Measurements from ENCODE around the gene KIF1B.
A peak's percentile ranks its signal among the peaks of the same experiment; 100 is the strongest.

The KIF1B gene

GRCh38 chr1:10265900-10266299 is 55.5 kb downstream of the KIF1B start:
- H3K4me2 ChIP-seq (ENCODE audit: insufficient read depth, low read length): no peak overlapping the region
- H3K79me2 ChIP-seq (ENCODE audit: insufficient read depth, low read length): no peaks in the 10 kb centered on the region
- H3K9ac ChIP-seq (ENCODE audit: low read depth, low read length): no peak overlapping the region
- ATAC-seq (ENCODE audit: insufficient read depth, low read depth): no peak
- DNase-seq: no peak
- H2AFZ ChIP-seq (ENCODE audit: low read depth, low read length): no peak overlapping the region
- no peak overlapping the region for H3K4me3 ChIP-seq (ENCODE audit: low read depth in 1 of 2, low read length in 2 of 2)
- no peaks in the 10 kb centered on the region for H3K27me3 ChIP-seq (ENCODE audit: insufficient read depth, low read length, poor library complexity)
- H3K36me3 ChIP-seq (ENCODE audit: insufficient read depth, low read length): peaks cover 2% of the 10 kb centered on the region; the same call in 1 of the 2 replicates
- H3K4me1 ChIP-seq (ENCODE audit: insufficient read depth, low read length): no peaks in the 10 kb centered on the region; the same call in none of the 2 replicates
- H3K9me3 ChIP-seq (ENCODE audit: insufficient read depth, low read length, severe bottlenecking): no peaks in the 10 kb centered on the region
- H3K27ac ChIP-seq (ENCODE audit: low read length): no peak overlapping the region
- H4K20me1 ChIP-seq (ENCODE audit: insufficient read depth, low read length): no peaks in the 10 kb centered on the region
- TF ChIP-seq EZH2 (IDR thresholded peaks at IDR 0.05; ENCODE audit: borderline replicate concordance, low read depth, low read length, severe bottlenecking): no peak
- TF ChIP-seq CTCF (IDR thresholded peaks at IDR 0.05; ENCODE audit: borderline replicate concordance, extremely low read depth, low read length, poor library complexity, severe bottlenecking): no peak

GRCh38 chr1:10267319-10267718 is 56.9 kb downstream of the KIF1B start:
- no peak for ATAC-seq (ENCODE audit: insufficient read depth, low read depth)
- H3K36me3 ChIP-seq (ENCODE audit: insufficient read depth, low read length): 0 out of 2 replicates have a peak, but pooled peaks cover 2% of the 10 kb centered on the region

DNA sequence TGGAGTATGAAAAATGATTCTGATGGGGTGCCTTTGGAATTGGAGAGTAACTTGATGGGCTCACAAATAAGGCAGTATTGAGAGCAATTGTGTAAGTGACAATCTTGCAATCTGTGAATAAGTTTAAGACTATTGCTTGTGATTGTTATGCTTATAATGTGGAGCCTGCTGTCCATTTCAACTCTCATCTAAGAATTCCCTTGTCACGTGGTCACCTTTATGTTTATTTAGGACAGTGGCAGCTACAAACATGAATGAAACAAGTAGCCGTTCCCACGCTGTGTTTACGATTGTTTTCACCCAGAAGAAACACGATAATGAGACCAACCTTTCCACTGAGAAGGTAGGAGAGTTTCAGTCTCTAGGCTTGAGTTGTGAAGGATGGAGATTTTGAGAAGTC is 57.6 kb downstream of the KIF1B start:
- DNase-seq (no peak), ATAC-seq (ENCODE audit: insufficient read depth, low read depth) (no peak)
- Histone ChIP-seq H3K27ac (ENCODE audit: low read length) (no peak overlapping the region), H3K9me3 (ENCODE audit: insufficient read depth, low read length, severe bottlenecking) (no peaks in the 10 kb centered on the region), H3K27me3 (ENCODE audit: insufficient read depth, low read length, poor library complexity) (no peaks in the 10 kb centered on the region), H3K36me3 (ENCODE audit: insufficient read depth, low read length) (0 out of 2 replicates have a peak, but pooled peaks cover under 1% of the 10 kb centered on the region), H3K4me2 (ENCODE audit: insufficient read depth, low read length) (no peak overlapping the region), H4K20me1 (ENCODE audit: insufficient read depth, low read length) (no peaks in the 10 kb centered on the region), H3K9ac (ENCODE audit: low read depth, low read length) (no peak overlapping the region), H2AFZ (ENCODE audit: low read depth, low read length) (no peak overlapping the region), H3K4me1 (ENCODE audit: insufficient read depth, low read length) (peaks cover 7% of the 10 kb centered on the region), H3K4me3 (ENCODE audit: low read depth in 1 of 2, low read length in 2 of 2) (no peak overlapping the region), H3K79me2 (ENCODE audit: insufficient read depth, low read length) (no peaks in the 10 kb centered on the region)
- no peak for TF ChIP-seq CTCF (IDR thresholded peaks at IDR 0.05; ENCODE audit: borderline replicate concordance, extremely low read depth, low read length, poor library complexity, severe bottlenecking)
- no peak for TF ChIP-seq EZH2 (IDR thresholded peaks at IDR 0.05; ENCODE audit: borderline replicate concordance, low read depth, low read length, severe bottlenecking)

More at GRCh38 chr1:10267319-10267718, 56.9 kb downstream of the KIF1B start:
- peaks cover 7% of the 10 kb centered on the region for H3K4me1 ChIP-seq (ENCODE audit: insufficient read depth, low read length)
- H4K20me1 ChIP-seq (ENCODE audit: insufficient read depth, low read length): no peaks in the 10 kb centered on the region
- H2AFZ ChIP-seq (ENCODE audit: low read depth, low read length): no peak overlapping the region
- no peak overlapping the region for H3K27ac ChIP-seq (ENCODE audit: low read length)
- TF ChIP-seq CTCF (IDR thresholded peaks at IDR 0.05; ENCODE audit: borderline replicate concordance, extremely low read depth, low read length, poor library complexity, severe bottlenecking) (no peak), EZH2 (IDR thresholded peaks at IDR 0.05; ENCODE audit: borderline replicate concordance, low read depth, low read length, severe bottlenecking) (no peak)
- no peak overlapping the region for H3K4me3 ChIP-seq (ENCODE audit: low read depth in 1 of 2, low read length in 2 of 2)
- H3K9me3 ChIP-seq (ENCODE audit: insufficient read depth, low read length, severe bottlenecking): no peaks in the 10 kb centered on the region
- no peak overlapping the region for H3K4me2 ChIP-seq (ENCODE audit: insufficient read depth, low read length)
- H3K27me3 ChIP-seq (ENCODE audit: insufficient read depth, low read length, poor library complexity): no peaks in the 10 kb centered on the region
- H3K9ac ChIP-seq (ENCODE audit: low read depth, low read length): no peak overlapping the region
- no peak for DNase-seq
- H3K79me2 ChIP-seq (ENCODE audit: insufficient read depth, low read length): no peaks in the 10 kb centered on the region

DNA sequence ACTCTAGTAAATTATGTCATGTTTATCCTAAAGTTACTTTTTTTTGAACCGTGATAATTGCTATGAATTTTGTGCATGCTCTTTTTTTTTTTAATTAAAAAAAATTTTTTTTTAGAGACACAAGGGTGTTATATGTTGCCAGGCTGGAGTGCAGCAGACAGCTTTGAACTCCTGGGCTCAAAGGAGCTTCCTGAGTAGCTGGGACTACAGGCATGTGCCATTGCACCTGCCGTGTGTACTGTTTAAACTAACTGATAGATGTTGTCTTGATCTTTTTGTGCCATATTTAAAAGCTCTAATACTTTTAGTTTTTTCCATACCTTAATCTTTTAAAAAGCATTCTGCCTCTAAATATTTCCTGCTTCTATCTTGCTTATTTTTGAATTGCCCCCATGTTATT is 60.7 kb downstream of the KIF1B start:
- no peaks in the 10 kb centered on the region for H3K27me3 ChIP-seq (ENCODE audit: insufficient read depth, low read length, poor library complexity)
- no peak overlapping the region for H3K4me2 ChIP-seq (ENCODE audit: insufficient read depth, low read length)
- H3K27ac ChIP-seq (ENCODE audit: low read length): no peak overlapping the region
- no peak overlapping the region for H3K9ac ChIP-seq (ENCODE audit: low read depth, low read length)
- H3K4me1 ChIP-seq (ENCODE audit: insufficient read depth, low read length): peaks cover 7% of the 10 kb centered on the region
- H3K4me3 ChIP-seq (ENCODE audit: low read depth in 1 of 2, low read length in 2 of 2): no peak overlapping the region
- DNase-seq (peak; percentile 54), ATAC-seq (ENCODE audit: insufficient read depth, low read depth) (peak; percentile 90)
- H4K20me1 ChIP-seq (ENCODE audit: insufficient read depth, low read length): no peaks in the 10 kb centered on the region
- no peaks in the 10 kb centered on the region for H3K9me3 ChIP-seq (ENCODE audit: insufficient read depth, low read length, severe bottlenecking)
- TF ChIP-seq CTCF (IDR thresholded peaks at IDR 0.05; ENCODE audit: borderline replicate concordance, extremely low read depth, low read length, poor library complexity, severe bottlenecking) (no peak), EZH2 (IDR thresholded peaks at IDR 0.05; ENCODE audit: borderline replicate concordance, low read depth, low read length, severe bottlenecking) (no peak)
- no peaks in the 10 kb centered on the region for H3K79me2 ChIP-seq (ENCODE audit: insufficient read depth, low read length)
- no peak overlapping the region for H2AFZ ChIP-seq (ENCODE audit: low read depth, low read length)
- H3K36me3 ChIP-seq (ENCODE audit: insufficient read depth, low read length): no peaks in the 10 kb centered on the region
